Right renal pelvis (tissue), 4 donors: ENCODE measurements around the gene TNFAIP8. TPM values are rescaled to one million over a fixed set of nuclear protein-coding genes. Genes with fewer than 3 reads are reported as not detected.

Experiments
- DNase-seq, 4 donors: peaks; one replicate each; pipeline ENCODE4 v3.0.0-alpha.2; 2013; ENCODE audit warnings: low read depth in 4 of 4, low spot score in 3 of 4, missing footprints in 1 of 4
- polyA plus RNA-seq, 4 donors: library from polyadenylated mRNA; unstranded; fragments of 120-200 nt; gene quantifications; one replicate each; pipeline ENCODE4 v1.2.1, GENCODE V29; 2013; ENCODE audit not compliant: insufficient read length in 4 of 4

TNFAIP8 gene
- polyA plus RNA-seq, 4 donors, result 23.9 to 32.0 (median 29.6) TPM

DNA sequence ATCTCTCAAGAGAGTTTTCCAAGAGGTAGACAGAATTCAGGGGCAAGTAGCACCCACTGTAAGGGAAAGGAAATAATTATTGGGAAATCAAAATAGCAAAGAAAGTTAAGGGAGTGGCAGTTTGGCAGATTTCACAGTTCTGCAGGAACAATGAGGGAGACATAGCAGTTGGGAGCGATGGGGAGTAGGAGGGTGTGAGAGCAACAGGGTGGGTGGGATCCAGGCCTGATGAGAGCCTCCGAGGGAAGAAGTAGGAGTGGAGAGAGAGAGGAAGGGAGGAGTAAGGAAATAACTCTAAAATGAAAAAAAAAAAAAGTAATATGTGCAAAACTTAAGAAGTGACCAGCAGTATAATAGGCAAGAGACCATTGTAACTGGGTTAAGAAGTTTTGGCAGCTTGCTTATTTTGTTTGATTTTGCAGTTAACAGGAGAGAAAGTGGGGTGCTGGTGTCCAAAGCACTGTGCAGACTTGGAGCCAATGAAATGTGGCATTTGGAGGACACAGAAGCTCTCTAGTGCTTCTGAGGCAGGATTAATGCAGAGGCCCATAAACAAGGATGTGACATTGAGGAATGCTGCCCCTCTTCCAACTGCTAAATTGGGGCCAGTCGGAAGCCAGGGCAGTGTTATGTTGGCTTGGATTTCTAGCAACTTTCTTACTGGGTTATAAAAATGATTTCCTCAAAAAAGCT, 10.2 kb downstream of the TNFAIP8 start:
- DNase-seq, result no peak

DNA sequence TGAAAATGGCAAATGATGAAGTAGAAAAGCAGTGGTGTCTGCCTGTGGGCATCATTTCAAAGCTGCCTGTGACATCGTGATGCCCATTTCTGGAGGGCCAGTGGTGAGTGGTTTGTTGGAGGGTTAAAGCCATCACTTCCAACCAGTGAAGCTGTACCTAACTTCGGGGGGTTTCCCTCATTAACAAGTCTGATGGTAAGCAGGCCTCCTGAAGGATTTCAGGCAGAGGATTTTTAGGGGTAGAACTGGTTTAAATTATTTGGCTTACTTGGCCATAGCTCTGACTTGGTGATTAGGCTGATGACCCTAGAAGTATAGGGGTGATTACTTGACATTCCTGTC, 10.7 kb downstream of the TNFAIP8 start:
- no peak for DNase-seq

DNA sequence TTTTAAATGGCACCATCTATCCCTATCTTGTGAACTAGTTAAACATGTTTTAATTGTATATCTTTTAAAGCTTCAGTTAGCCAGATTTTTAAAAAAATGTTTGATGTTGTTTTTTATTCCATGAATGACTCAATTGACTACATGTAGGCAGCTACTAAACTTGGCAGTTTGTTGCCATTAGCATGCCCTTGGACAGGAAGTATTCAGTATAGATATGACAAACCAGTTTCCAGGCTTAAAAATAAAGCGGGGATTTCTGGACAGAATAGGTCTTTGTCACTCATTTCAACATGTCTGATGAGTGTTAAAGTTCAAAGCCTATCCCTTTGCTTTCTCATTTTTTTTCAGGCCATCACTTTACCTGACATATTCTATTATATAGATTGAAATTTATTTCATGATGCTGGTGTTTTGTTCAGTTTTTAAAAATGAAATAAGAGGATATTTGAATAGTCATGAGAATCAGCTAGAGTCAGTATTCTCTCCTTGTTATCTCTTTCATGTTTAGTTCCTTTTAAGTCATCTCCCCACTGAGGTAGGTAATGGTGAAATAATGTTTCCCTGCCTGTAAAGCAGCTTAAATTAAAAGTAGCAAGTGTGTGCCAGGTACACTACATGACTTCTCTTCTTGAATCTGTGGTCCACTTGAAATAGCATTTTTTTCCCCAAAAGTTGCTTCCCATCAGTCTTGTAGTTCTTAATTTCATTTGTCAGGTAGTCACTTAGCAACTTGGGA, 11.9 kb downstream of the TNFAIP8 start:
- no peak for DNase-seq

DNA sequence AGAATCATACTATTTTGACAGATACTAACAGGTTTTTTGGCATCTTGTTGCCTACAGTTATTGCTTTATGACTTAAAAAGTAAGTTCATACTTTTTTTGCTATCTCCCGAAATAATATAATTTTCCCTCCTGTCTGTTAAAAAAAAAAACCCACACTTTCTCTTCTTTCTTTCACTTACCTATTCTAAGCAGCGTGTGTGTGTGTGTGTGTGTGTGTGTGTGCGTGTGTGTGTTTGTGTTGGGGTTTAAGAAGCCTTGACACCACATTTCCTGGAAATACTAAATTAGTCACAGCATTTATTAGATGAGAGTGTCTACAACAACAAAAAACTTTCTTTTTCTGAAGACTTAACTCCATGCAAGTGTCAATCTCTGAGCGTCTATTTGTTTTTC, 12.4 kb downstream of the TNFAIP8 start:
- no peak for DNase-seq

DNA sequence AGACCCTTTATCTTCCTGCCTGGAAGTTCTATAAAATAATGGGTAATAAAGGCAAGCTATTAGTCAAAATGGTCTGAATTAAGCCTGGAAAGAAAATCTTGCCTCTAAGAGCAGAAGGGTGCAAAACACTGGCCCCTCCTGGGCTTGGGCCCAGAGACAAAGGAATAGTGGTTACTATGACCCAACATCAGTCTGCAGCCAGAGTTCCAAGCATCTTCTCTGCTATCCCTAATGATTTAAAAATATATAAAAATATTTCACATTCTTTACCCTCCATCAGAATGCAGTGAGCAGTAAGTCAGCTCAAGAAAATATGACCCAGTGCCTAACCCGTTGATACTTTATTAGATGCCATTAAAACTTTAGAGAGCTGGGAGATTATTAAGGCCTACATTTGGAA, 14.7 kb downstream of the TNFAIP8 start:
- DNase-seq, result no peak

DNA sequence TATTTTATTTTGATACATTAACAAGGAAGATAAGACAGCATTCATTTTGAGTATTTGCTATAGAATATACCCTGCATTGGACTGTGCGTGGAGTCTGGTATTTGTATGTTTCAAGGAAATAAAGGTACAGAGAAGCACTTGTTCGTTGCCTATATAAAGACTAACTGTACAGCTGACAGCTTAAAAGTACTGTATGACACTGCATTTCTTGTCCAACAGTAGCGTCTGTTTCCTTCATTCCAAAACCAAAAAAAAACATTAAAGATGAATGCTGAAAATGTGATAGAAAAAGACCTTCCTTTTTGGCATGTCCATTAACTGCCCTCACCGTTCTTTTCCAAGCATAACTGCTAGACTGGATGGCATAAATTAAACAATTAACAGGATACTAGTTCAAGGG, 15.3 kb downstream of the TNFAIP8 start:
- DNase-seq, result no peak

DNA sequence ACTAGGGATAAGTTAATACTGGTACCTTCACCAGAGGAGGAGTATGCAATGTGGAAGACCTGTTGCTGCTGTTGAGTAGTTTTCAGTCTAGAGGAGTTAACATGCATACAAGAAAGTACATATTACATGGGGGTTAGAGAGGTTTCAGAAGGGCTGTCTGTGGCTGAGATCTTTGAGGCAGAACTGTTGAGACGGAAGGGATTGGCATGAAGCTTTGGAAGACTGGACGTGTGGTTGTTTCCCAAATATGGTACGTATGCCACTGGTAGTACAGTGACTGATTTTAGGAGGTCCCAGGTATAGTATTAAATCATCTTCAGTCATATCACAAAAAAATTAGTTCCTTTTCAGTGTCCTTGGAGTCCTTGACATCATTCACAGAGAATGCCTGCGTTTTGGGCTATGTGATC, 17.6 kb downstream of the TNFAIP8 start:
- DNase-seq, result no peak

DNA sequence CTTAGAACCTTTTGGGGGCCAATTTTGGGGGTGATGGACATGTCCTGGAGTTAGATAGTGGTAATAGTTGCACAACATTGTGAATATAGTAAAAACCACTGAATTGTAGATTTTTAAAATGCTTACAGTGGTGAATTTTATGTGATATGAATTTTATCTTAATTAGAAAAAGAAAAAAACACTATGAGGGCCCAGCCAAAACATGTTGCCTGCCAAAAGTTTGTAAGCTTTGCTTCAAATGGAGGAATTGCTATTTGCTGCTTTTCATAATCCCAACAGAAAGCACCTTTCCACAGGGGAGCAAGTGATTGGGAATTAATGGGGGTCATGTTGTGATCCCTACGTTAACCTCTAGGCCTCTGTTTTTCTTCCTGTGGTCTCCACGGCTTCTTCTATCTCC, 19.1 kb downstream of the TNFAIP8 start:
- no peak for DNase-seq

DNA sequence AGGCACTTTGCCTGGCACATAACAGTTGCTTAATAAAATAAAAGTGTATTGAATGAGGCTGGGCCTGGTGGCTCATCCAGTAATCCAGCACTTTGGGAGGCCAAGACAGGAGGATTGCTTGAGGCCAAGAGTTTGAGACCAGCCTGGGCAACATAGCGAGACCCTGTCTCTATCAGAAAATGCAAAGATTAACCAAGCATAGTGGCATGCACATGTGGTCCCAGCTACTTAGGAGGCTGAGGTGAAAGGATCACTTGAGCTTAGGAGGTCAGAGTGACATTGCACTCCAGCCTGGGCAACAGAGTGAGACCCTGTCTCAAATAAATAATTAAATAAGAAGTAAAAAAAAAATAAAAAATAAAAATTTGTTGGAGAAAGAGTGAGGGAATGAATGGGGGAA, 21.2 kb downstream of the TNFAIP8 start:
- DNase-seq, result no peak

DNA sequence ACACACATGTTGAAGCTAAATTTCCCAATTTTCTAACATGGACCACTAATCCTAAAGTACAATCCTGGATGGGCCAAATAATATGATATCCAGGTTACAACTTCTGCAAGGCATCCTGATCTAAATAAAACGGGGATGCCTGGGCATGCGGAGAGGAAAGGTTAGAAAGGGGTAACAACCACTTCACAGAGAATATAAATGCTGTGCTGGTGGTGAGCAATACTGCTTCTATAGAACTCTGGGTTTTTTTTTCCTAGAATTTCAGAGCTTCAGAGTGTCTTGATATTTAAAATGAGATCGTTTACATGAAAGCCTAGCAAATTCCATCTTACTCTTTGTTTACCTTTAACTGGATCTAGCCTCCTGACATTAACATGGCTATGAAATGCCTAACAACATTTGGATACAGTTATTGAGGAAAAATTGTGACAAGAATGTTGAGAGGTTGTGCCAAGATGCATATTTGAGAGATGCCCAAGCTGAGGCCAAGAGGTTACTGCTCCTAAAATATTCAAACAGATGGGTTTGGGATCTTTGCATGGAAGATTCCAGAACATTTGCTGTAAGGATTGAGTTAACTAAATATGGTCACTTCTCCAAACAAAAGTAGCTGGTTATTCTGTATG, 22.4 kb downstream of the TNFAIP8 start:
- no peak for DNase-seq

DNA sequence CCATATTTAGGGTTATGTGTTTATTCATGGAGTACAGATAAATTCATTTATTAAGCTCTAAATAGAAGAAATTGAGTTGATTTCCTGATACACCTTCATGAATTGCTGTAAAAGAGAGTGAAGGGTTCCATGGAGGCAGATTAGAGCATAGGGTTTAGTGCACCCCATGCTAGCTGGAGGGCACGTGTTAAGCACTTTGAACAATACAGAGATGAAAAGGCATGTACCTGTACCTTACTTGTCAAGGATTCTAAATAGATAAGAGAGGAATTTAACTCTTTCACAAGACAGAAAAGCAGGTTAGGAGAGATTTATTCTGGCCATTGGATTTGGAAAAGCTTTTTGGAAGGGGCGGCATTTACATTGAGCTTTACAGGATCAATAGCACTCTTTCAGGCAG, 23.3 kb downstream of the TNFAIP8 start:
- no peak for DNase-seq

DNA sequence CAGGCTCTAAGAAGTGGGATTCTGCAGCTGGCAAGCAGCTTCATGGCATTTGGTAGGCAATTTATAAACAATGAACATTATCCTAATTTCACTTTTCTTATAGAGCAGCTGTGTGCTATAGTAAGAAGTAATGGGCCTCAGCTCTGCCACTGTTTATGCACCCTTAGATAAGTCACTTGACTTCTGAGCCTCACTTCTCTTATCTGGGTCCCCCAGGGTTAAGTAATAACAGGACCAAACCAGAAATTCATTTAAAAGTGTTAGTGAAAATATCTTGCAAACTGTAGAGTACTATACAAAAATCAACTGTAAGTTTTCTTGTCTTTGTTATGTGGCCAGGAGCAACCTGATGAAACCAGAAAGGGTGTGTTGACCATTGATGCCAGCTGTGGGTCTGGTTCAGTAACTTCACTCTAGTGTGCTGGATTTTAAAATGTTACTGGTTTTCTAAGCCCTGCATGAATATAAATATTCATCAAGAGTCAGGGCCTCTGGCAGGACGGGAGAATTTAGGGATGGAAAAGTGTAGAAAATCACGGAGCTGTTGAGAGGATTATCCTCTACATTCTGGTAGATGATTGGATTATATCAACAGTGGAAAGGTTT, 24.2 kb downstream of the TNFAIP8 start:
- DNase-seq, result no peak

DNA sequence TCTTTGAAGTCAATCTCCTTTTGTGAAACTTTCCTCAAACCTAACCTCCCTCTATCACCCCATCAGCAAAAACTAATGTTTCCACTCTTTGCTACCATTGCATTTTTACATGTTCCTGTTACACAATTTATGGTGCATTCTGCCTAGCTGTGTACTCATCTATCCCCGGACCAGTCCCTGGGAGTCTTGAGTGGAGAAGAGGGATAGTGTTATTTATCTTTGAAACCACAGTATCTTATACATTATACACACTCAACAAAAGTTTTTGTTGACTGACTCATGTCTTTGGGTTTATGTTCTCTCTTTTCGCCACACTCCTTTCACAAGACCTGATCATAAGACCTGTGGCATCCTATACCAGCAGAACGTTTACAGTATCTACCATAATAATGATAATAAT, 26.4 kb downstream of the TNFAIP8 start:
- no peak for DNase-seq

DNA sequence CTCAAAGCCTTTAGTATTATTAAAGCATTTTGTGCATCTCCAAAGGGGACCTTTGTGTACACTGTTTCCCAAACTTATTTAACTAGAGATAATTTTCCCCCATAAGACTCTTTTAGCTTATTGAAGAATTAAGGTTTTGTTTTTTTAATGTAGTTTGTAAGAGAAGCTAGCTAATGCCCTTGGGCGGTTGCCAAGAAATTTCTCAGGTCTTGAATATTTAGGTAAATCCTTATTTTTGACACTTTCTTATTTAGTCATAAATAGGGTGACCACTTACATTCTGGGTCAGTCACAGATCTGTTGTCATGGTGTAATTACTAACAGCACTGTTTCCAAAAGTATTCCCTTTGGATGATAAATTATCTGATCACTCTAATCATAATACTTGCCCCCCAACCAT, 27.2 kb downstream of the TNFAIP8 start:
- no peak for DNase-seq

DNA sequence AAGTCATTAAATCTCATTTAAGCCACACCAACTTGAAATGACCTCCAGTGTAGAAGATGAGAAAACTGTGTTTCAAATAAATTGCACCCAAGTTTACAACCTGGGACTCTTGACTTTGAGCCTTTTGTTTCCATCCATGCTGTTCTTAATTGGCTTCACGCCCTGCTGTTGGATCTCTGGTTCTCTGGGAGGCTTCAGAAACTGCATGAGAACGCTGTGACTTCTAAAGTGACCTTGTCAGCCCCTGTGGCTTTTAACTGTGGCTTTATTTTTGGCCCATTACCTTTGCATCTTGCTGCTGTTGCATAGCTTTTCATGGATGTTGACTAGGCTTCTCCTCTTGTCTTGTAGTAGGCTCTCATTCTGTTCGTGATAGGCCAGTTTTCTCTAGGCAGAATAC, 29.3 kb downstream of the TNFAIP8 start:
- no peak for DNase-seq

DNA sequence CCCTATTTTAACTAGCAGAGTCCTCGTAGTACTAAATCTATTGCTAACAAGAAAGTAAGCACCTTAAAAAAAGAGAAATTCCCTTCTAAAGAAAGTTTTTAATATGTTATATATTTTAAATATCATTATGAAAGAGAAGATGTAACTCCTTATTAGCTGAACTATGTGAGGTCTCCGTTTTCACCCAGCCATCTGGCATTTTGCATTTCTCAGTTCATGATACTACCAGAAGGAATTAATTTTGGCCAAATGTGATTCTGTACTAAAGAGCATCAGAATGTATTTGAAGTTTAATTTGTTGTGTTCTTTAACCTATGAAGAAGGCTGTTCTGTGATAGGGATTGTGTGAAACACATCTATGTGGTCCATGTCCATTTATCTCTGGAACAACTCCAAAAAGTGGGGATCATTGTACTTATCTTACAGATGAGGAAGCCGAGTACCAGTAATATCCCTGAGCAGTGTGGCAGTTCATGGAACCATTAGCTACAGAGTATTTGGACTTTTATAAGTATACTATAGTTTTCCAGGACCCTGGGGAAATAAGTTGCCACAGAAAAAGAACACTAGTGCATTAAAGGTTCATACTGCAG, 29.8 kb downstream of the TNFAIP8 start:
- no peak for DNase-seq

DNA sequence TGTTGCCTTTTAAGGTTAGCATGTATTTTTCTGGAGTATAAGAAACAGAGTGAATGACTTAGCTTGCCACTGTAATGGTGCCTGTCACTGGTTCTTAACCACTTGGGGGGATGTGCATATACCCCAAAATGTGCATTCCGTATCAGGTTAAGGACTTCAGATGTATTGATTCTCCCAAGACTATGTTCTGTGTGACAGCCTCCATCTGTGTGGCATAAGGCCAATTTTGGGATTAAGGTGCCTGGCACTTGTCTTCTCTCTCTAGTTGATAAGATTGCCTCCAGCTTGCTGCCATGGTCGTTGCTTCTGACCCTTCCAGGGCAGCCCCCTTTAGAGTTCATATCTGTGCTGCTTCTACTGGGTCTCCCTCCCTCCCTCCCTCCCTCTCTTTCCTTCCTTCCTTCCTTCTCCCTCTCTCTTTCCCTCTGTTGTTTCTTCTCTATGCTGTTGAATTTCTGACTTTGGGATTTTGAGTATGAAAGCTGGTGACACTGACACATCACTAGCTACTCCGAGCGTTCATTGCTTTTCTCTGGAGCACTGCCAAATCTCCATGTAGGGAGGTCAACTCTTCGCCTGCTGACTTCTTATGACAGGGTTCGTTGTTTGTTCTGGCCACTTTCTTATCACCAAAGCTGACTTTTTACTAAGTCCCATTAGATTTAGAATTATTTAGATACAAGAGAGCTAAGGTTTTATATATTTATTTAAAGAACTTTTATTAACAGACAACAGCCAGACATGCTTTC, 31.0 kb downstream of the TNFAIP8 start:
- DNase-seq, result no peak

DNA sequence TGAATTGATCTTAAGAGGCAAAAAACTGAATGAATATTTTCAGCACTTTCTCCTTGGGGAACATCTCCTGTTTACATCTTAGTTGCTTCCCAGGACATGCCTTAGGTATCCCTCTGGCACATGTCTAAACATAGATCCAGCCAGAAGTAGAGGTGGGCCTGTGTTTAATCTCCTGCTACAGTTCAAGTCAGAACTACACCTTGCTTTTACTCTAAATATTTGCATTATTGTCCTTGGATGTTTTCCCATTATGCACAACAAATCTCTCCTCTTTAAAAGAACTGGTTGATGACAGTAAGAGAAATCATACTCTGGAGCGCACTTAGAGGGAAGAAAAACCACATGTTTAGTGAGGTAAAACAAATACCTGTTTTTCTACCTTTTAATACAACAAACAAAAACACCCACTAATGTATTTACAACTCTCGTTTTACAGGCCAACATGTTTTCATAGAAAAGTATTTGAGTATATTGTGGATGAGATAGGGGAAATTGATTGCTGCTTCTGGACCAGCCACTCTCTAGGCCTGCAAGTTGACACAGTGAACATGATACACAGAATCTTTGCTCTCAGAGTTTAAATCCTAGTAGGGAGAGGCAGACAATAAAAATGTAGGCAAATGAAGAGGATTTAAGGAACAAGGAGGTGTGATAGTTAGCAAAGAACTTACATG, 32.3 kb downstream of the TNFAIP8 start:
- DNase-seq, result no peak

DNA sequence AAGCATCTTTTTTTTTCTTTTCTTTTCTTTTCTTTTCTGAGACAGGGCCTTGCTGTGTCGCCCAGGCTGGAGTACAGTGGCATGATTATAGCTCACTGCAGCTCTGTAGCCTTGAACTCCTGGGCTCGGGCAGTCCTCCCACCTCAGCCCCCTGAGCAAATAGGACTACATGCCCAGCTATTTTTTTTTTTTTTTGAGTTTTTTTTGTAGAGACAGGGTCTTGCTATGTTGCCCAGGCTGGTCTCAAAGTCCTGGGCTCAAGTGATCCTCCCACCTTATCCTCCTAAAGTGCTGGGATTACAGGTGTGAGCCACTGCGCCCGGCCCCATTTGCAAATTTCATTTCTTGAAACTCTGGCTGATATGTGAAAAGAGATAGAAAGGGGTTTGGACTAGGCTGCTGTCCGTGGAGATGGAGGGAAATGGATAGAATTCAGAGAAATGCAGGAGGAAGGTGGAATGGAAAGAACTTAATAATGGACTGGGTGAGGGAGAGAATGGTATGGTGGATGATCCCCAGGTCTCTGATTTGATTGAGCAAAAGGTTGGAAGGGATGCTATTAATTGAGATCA, 32.9 kb downstream of the TNFAIP8 start:
- DNase-seq, result no peak
